Muscle layer of duodenum (tissue), 2 donors: Measurements from ENCODE around the gene PAM16.

Experiments
- H3K27ac ChIP-seq: one replicate; pipeline ENCODE4 v1.7.0; 2013; ENCODE audit warnings: mild to moderate bottlenecking, low read length
- H3K27me3 ChIP-seq: one replicate; pipeline ENCODE4 v1.7.0; 2013; ENCODE audit warnings: low read depth, mild to moderate bottlenecking, control low read depth, low read length
- H3K36me3 ChIP-seq, 2 donors: one replicate each; pipeline ENCODE4 v1.7.0; 2013; ENCODE audit warnings: low read length in 2 of 2, control low read depth in 1 of 2, mild to moderate bottlenecking in 1 of 2; ENCODE audit not compliant: insufficient read depth in 2 of 2, control insufficient read depth in 1 of 2
- H3K4me1 ChIP-seq, 2 donors: one replicate each; pipeline ENCODE4 v1.7.0; 2013; ENCODE audit warnings: low read length in 2 of 2, mild to moderate bottlenecking in 2 of 2, control low read depth in 1 of 2, moderate library complexity in 1 of 2; ENCODE audit not compliant: insufficient read depth in 2 of 2, control insufficient read depth in 1 of 2
- H3K4me3 ChIP-seq, 2 donors: one replicate each; pipeline ENCODE4 v1.7.0; 2013; ENCODE audit warnings: low read length in 2 of 2, low read depth in 1 of 2, mild to moderate bottlenecking in 1 of 2
- H3K9me3 ChIP-seq, 2 donors: one replicate each; pipeline ENCODE4 v1.7.0; 2013; ENCODE audit warnings: low read length in 2 of 2, control low read depth in 1 of 2, mild to moderate bottlenecking in 1 of 2; ENCODE audit not compliant: control insufficient read depth in 1 of 2
- donor health status: healthy.

PAM16 gene

DNA sequence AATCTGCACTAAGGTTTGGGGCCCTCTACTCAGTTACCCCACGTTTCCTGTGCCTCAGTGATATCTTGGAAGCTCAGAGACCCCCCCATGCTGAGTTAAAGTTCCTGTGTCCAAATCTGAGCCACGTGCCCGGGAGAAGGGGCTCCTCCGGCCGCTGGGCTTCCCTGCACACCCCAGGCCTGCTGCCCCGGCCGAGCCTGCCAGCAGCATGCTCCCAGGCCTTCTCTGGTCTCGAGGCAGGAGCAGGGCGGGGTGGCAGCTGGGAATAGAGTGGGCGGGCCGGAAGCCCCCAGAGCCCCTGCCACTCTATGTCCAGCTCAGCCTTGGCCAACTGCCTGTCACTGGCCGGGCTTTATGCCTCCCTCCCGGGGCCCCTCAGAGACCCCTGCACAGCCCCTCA, 14.9 kb upstream of the PAM16 start:
- Histone ChIP-seq H3K4me3 (no peak overlapping the region), H3K27ac (no peak overlapping the region), H3K4me1 (no peaks in the 10 kb centered on the region), H3K27me3 (no peaks in the 10 kb centered on the region), H3K36me3 (peaks cover 0 to 33% of the 10 kb centered on the region in 2 donors), H3K9me3 (no peaks in the 10 kb centered on the region)

GRCh38 chr16:4365615-4366014, 14.5 kb upstream of the PAM16 start:
- Histone ChIP-seq H3K36me3 (peaks cover 0 to 33% of the 10 kb centered on the region in 2 donors), H3K27me3 (no peaks in the 10 kb centered on the region), H3K4me1 (no peaks in the 10 kb centered on the region), H3K27ac (no peak overlapping the region), H3K9me3 (no peaks in the 10 kb centered on the region), H3K4me3 (no peak overlapping the region)

- Histone ChIP-seq H3K27me3 (no peaks in the 10 kb centered on the region), H3K27ac (no peak overlapping the region), H3K36me3 (peaks cover 0 to 37% of the 10 kb centered on the region in 2 donors), H3K9me3 (no peaks in the 10 kb centered on the region), H3K4me1 (no peaks in the 10 kb centered on the region), H3K4me3 (no peak overlapping the region)
These were observed 13.9 kb upstream of the PAM16 start for GRCh38 chr16:4365014-4365406.

- Histone ChIP-seq H3K4me3 (no peak overlapping the region), H3K9me3 (no peaks in the 10 kb centered on the region), H3K27me3 (no peaks in the 10 kb centered on the region), H3K4me1 (no peaks in the 10 kb centered on the region), H3K27ac (no peak overlapping the region), H3K36me3 (peaks cover 0 to 38% of the 10 kb centered on the region in 2 donors)
These were observed 13.3 kb upstream of the PAM16 start for GRCh38 chr16:4364196-4365013.

DNA sequence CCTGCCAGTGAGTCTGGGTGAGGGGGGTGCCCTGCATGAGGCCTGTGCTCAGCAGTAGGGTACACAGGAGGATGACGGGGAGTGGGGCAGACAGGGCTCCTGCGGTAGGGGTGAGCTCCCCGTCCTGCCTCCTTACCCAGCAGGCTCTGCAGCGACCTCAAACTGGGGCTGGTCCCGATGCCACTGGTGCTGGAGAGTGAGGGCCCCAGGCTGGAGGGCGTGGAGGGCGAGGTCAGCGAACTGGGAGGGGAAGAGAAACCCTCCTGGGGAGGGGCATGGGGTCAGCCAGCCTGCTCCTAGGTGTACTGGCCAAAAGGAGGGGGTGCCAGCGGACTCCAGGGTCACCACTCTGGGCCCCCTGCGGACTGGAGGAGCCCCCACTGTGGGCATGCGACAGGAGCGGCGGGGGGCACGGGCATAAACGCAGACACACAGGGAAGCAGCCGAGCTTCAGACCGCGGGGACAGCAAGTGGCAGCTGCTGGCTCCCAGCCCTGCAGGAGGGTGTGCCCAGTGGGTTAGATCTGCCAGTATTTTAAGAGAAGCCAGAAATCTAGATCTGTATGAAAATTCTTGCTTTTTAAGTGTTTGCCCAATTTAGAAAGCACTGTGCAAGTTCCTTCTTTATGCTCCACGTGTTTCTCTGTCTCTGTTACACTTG, 11.5 kb upstream of the PAM16 start:
- Histone ChIP-seq H3K36me3 (peaks cover 8 to 47% of the 10 kb centered on the region in 2 donors), H3K9me3 (no peaks in the 10 kb centered on the region), H3K27ac (no peak overlapping the region), H3K27me3 (no peaks in the 10 kb centered on the region), H3K4me1 (no peaks in the 10 kb centered on the region), H3K4me3 (no peak overlapping the region)

DNA sequence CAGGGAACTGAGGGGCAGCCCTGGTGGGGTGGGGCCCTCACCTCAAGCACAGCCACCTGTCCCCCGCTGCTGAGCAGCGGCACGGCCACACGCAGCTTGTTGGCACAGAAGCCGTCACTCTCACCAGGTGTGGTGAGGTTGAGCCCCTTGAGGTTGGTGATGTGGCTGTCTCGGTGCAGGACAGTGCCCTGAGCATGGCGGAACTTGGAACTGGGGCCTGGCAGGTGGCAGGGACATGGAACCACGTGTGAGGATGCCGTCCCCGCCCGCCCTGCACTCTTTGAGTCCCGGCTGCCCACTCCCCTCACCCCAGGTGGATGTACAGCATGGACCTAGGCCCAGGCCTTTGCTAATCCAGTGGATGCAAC, 10.8 kb upstream of the PAM16 start:
- H3K4me3 ChIP-seq, result no peak overlapping the region
- no peak overlapping the region for H3K27ac ChIP-seq
- no peaks in the 10 kb centered on the region for H3K9me3 ChIP-seq
- no peaks in the 10 kb centered on the region for H3K4me1 ChIP-seq
- peaks cover 8 to 48% of the 10 kb centered on the region in 2 donors for H3K36me3 ChIP-seq
- no peaks in the 10 kb centered on the region for H3K27me3 ChIP-seq

DNA sequence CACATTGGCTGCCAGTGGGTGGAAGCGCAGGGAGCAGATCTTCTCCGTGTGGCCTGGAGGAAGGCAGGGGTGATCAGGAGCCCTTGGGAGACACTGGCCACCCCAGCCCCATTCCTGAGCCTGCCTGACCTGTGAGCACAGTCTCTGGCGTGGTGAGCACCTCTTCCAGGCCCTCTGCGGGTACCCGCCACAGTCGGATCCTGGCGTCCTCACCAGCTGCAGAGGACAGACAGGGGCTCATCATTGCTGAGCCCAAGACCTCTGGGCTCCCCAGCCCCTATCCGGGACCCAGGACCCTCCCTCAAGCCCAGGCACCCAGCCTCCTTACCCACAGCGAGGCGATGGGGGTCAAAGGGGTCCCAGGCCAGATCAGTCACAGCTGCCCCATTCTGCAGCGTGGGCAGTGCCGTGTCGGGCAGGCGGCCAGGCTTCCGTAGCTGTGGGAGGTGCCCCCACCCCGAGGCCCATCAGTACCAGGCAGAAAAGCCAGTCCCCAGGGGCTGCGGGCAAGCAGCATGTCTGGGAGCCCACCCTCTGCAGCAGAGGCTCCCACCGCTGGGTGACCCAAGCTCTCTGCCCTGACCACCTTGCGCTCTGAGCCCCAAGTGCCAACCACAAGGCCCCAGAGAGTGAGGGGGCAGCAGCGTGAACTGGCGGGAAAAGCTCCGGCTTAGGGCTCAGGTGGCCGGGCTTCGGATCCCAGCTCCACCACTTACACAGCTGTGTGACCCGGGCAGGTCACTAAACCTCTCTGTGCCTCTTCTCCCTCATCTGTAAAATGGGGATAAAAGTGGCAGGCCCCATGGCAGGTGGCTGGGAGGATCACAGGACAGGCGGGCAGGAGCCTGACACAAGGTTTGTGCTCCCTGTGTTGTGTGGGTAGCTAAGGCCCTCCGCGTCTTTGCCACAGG, 10.2 kb upstream of the PAM16 start:
- H3K36me3 ChIP-seq, result peaks cover 8 to 52% of the 10 kb centered on the region in 2 donors

DNA sequence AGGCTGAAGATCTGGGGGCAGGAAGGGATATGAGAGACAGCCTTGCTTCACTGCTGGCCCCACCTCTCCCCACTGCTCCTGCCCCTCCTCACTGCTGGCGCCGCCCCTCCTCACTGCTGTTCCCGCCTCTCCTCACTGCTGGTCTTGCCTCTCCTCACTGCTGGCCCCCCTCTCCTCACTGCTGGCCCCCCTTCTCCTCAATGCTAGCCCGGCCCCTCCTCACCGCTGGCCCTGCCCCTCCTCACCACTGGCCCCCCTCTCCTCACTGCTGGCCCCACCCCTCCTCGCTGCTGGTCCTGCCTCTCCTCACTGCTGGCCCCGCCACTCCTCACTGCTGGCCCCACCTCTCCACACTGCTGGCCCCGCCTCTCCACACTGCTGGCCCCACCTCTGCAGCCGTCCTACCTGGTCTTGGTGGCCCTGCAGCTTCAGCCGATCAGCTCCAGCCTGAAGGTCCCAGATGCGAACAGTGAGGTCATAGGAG, 9.5 kb upstream of the PAM16 start:
- Histone ChIP-seq H3K4me3 (no peak overlapping the region), H3K27ac (no peak overlapping the region), H3K9me3 (no peaks in the 10 kb centered on the region), H3K27me3 (no peaks in the 10 kb centered on the region), H3K4me1 (no peaks in the 10 kb centered on the region), H3K36me3 (peaks cover 8 to 52% of the 10 kb centered on the region in 2 donors)

More for the DNA sequence above, 10.2 kb upstream of the PAM16 start:
- H3K27ac ChIP-seq, result no peak overlapping the region
- H3K27me3 ChIP-seq, result no peaks in the 10 kb centered on the region
- H3K9me3 ChIP-seq, result no peaks in the 10 kb centered on the region
- H3K4me1 ChIP-seq, result no peaks in the 10 kb centered on the region
- H3K4me3 ChIP-seq, result no peak overlapping the region

GRCh38 chr16:4359914-4360313, 8.8 kb upstream of the PAM16 start:
- Histone ChIP-seq H3K9me3 (no peaks in the 10 kb centered on the region), H3K4me1 (no peaks in the 10 kb centered on the region), H3K4me3 (no peak overlapping the region), H3K27ac (no peak overlapping the region), H3K36me3 (peaks cover 8 to 49% of the 10 kb centered on the region in 2 donors), H3K27me3 (no peaks in the 10 kb centered on the region)

GRCh38 chr16:4358831-4359561, 7.9 kb upstream of the PAM16 start:
- no peak overlapping the region for H3K4me3 ChIP-seq
- no peaks in the 10 kb centered on the region for H3K27me3 ChIP-seq
- peaks cover 8 to 41% of the 10 kb centered on the region in 2 donors for H3K36me3 ChIP-seq
- no peaks in the 10 kb centered on the region for H3K9me3 ChIP-seq
- H3K27ac ChIP-seq, result no peak overlapping the region
- H3K4me1 ChIP-seq, result no peaks in the 10 kb centered on the region
